Frontal cortex (tissue), 4 donors: ENCODE data around the gene CFAP69. TPM values are rescaled to one million over a fixed set of nuclear protein-coding genes. Genes with fewer than 3 reads are reported as not detected.
"Not testable (repeated sequence)": the region's sequence is repeated elsewhere in the genome, so short reads cannot be mapped to it uniquely, and the experiment has no call there.

Experiments used
- DNase-seq, 2 donors: peaks; one replicate each; pipeline ENCODE4 v3.0.0; 2012; ENCODE audit warnings: low spot score in 2 of 2
- FAIRE-seq: peaks from 2 replicates; lab custom pipeline; 2012; peaks lifted over from hg19 to GRCh38; lab: Jason Lieb, UNC
- small RNA-seq: library from RNA; depleted of rRNA; stranded (forward); fragments of <200 nt; gene quantifications from one replicate; pipeline ENCODE3, GENCODE V24; 2014
- total RNA-seq: library from RNA; depleted of rRNA; stranded (reverse); fragments of >200 nt; gene quantifications from one replicate; pipeline ENCODE4 v1.2.3, GENCODE V29; 2014
- donor health status: control.
- donor health status: control.
- donor health status: control.

CFAP69 gene
- total RNA-seq, 1 donor from 2014 or later: 3.3 TPM

- DNase-seq (no peak), FAIRE-seq (no peak)
Measured at GRCh38 chr7:90326500-90326899, 81.5 kb downstream of the CFAP69 start.

DNA sequence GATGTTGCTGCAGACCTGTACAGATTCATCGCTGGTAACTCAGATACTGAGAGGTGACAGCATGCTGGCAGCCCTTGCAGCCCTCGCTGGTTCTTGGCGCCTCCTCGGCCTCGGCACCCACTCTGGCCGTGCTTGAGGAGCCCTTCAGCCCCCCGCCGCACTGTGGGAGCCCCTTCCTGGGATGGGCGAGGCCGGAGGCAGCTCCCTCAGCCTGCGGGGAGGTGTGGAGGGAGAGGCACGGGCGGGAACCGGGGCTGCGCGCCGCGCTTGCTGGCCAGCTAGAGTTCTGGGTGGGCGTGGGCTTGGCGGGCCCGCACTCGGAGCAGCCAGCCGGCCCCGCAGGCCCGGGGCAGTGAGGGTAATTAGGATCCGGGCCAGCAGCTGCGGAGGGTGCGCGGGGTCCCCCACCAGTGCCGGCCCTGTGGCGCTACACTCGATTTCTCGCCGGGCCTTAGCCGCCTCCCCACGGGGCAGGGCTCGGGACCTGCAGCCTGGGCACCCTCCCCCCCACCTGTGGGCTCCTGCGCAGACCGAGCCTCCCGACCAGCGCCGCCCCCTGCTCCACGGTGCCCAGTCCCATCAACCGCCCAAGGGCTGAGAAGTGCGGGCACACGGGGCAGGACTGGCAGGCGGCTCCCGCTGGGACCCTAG is 89.3 kb downstream of the CFAP69 start:
- DNase-seq (no peak), FAIRE-seq (no peak)

DNA sequence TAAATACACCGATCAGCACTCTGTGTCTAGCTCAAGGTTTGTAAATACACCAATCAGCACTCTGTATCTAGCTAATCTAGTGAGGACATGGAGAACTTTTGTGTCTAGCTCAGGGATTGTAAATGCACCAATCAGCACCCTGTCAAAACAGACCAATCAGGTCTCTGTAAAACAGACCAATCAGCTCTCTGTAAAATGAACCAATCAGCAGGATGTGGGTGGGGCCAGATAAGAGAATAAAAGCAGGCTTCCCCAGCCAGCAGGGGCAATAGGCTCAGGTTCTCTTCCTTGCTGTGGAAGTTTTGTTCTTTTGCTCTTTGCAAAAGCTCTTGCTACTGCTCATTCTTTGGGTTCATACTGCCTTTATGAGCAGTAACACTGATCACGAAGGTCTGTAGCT is 90.0 kb downstream of the CFAP69 start:
- FAIRE-seq, DNase-seq: not testable (repeated sequence)

GRCh38 chr7:90337106-90337505 is 92.1 kb downstream of the CFAP69 start:
- FAIRE-seq (no peak), DNase-seq (no peak)

DNA sequence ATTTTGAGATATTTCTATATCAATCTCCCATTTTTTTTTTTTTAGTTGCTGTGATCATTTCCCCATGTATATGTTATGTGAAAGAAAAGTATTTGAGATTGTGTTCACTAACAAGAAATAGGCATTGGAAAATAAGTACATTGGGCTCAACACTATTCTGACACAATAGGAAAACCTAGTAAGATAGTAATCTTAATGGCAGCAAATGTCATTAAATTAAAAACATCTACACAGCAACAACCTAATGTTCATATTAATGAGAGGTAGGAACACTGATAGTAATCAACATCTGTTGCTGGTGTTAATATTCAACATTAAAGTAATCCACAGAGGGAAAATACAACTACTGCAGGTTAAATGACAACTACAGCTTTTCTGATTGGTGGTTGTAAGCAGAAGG is 100.0 kb downstream of the CFAP69 start:
- FAIRE-seq (no peak), DNase-seq (no peak)

DNA sequence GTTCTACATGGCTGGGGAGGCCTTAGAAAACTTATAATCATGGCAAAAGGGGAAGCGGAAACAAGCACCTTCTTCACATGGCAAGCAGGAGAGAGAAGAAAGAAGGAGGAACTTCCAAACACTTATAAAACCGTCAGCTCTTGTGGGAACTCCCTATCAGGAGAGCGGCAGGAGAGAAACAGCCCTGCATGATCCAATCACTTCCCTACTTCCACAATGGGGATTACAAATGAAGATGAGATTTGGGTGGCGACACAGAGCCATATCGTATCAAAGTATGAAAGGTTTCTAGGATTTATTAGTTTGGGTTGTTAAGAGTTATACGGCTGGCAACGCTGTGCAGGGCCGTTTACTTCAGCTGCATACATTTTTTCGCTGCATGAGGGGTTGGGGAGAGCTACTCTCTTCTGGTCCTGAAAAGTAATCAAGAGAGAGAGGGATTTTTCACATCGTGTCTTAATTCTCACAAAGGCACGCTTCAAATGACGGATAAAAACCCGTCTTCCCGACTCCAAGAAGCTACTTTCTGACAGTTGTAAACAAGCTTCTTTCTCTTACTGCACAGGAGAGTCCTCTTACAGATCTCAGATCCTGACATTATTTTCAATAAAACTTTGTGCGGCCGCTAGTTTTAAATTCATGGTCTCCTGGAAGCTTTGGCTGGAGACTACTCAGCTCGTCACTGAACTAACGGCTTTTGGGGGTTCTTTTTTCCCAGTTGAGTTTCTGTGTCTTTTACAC is 100.8 kb downstream of the CFAP69 start:
- no peak for DNase-seq
- no peak for FAIRE-seq

- DNase-seq (peak; percentile 78 to 84), FAIRE-seq (no peak)
Measured at GRCh38 chr7:90346336-90347125, 101.6 kb downstream of the CFAP69 start, which contains the start of gene GTPBP10. GTPBP10 (plus strand) TSS chr7:90346716; CDS start chr7:90346742, 26 bp downstream.

GRCh38 chr7:90347759-90348158 is 102.8 kb downstream of the CFAP69 start:
- no peak for FAIRE-seq
- DNase-seq: no peak

GRCh38 chr7:90349305-90349704 is 104.3 kb downstream of the CFAP69 start:
- FAIRE-seq (no peak), DNase-seq (no peak)

GRCh38 chr7:90350032-90350431 is 105.1 kb downstream of the CFAP69 start:
- FAIRE-seq, DNase-seq: not testable (repeated sequence)

DNA sequence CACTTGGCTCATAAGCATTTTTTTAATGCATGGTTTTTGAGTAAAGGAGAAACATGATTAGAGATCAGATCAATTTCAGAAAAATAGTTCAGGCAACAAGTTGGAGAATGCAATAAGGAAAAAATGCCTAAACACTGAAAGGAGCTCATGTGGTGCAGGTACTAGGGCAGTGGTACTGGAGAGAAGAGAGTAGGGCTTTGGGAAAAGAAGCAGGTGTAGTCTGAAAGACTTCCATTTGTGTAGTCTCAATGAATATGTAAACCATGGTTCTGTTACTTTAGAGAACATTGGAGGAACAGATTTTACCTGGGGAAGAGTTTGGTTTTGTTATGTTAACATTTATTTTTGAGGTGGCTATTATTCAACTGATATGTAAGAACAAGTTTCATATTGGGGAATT is 107.0 kb downstream of the CFAP69 start:
- no peak for FAIRE-seq
- no peak for DNase-seq

Small RNAs within 50 kb of the gene (small RNA-seq; reads per million reads assigned to genes)
- not detected for gene RF00019

Other genes starting within 250 kb of the CFAP69 start
- gene STEAP1, start 90.7 kb upstream of the CFAP69 start, total RNA-seq: 0.82 TPM
- 2.4 TPM for gene STEAP2, start 33.4 kb upstream of the CFAP69 start, total RNA-seq
- gene FAM237B, start 76.1 kb downstream of the CFAP69 start, total RNA-seq: under 0.01 TPM
- 24.1 TPM for gene GTPBP10, start 101.5 kb downstream of the CFAP69 start, total RNA-seq
- 45.2 TPM for gene CLDN12, start 158.3 kb downstream of the CFAP69 start, total RNA-seq
- not detected for gene PTTG1IP2, start 224.5 kb downstream of the CFAP69 start, total RNA-seq